IPS DF 4.7 (cell line): ENCODE data around the gene TSPAN5.

Source experiments
- DNase-seq: peaks from one replicate; pipeline ENCODE4 v3.0.0-alpha.2; 2013; ENCODE audit warnings: low spot score; ENCODE audit errors: extremely low read depth

Gene TSPAN5

GRCh38 chr4:98522062-98522461 lies 136.3 kb downstream of the TSPAN5 start:
- no peak for DNase-seq

- DNase-seq = no peak
Measured at GRCh38 chr4:98521486-98521885, 136.9 kb downstream of the TSPAN5 start.

GRCh38 chr4:98519268-98519977 lies 139.0 kb downstream of the TSPAN5 start:
- no peak for DNase-seq

- no peak for DNase-seq
Measured at GRCh38 chr4:98518559-98519267, 139.7 kb downstream of the TSPAN5 start.

- no peak for DNase-seq
Measured at GRCh38 chr4:98517218-98518021, 141.0 kb downstream of the TSPAN5 start.

GRCh38 chr4:98516441-98517217 lies 141.8 kb downstream of the TSPAN5 start:
- no peak for DNase-seq

GRCh38 chr4:98516042-98516440 lies 142.4 kb downstream of the TSPAN5 start:
- DNase-seq = no peak

- no peak for DNase-seq
Measured at GRCh38 chr4:98515470-98515809, 143.0 kb downstream of the TSPAN5 start.

- no peak for DNase-seq
Measured at GRCh38 chr4:98514741-98515469, 143.5 kb downstream of the TSPAN5 start.

- no peak for DNase-seq
Measured at GRCh38 chr4:98512918-98513317, 145.5 kb downstream of the TSPAN5 start.

GRCh38 chr4:98510757-98511517 lies 147.5 kb downstream of the TSPAN5 start:
- no peak for DNase-seq

GRCh38 chr4:98510340-98510739 lies 148.1 kb downstream of the TSPAN5 start:
- DNase-seq = no peak

GRCh38 chr4:98509721-98510120 lies 148.7 kb downstream of the TSPAN5 start:
- no peak for DNase-seq

GRCh38 chr4:98508829-98509598 lies 149.4 kb downstream of the TSPAN5 start:
- no peak for DNase-seq

- DNase-seq = no peak
Measured at GRCh38 chr4:98508248-98508647, 150.2 kb downstream of the TSPAN5 start.

GRCh38 chr4:98507299-98507698 lies 151.1 kb downstream of the TSPAN5 start:
- no peak for DNase-seq

GRCh38 chr4:98506462-98507132 lies 151.8 kb downstream of the TSPAN5 start:
- DNase-seq = no peak

GRCh38 chr4:98505992-98506391 lies 152.4 kb downstream of the TSPAN5 start:
- no peak for DNase-seq

GRCh38 chr4:98504091-98504490 lies 154.3 kb downstream of the TSPAN5 start:
- DNase-seq = no peak
